ENCODE data around the gene PPME1. TPM values are rescaled to one million over a fixed set of nuclear protein-coding genes. Genes with fewer than 3 reads are reported as not detected.

PPME1 gene
- total RNA-seq, 1 donor from 2014 or later, result 401 TPM

Other genes with a start within 250 kb of the PPME1 start
- gene DNAJB13, start 220.3 kb upstream of the PPME1 start, total RNA-seq, result 1.2 and 1.3 TPM in 2 replicates
- gene UCP2, start 188.4 kb upstream of the PPME1 start, total RNA-seq, result 57.9 and 83.0 TPM in 2 replicates
- 0.65 and 2.0 TPM in 2 replicates for gene UCP3, start 162.2 kb upstream of the PPME1 start, total RNA-seq
- gene C2CD3, start 287 bp upstream of the PPME1 start, total RNA-seq, result 45.4 and 53.7 TPM in 2 replicates
- gene P4HA3, start 140.4 kb downstream of the PPME1 start, total RNA-seq, result 3.3 and 5.0 TPM in 2 replicates
- 41.0 and 43.6 TPM in 2 replicates for gene PGM2L1, start 227.1 kb downstream of the PPME1 start, total RNA-seq

Measured in astrocyte (in vitro differentiated cells and primary cell).